PFSK-1 (cell line): ENCODE results near the gene FAF1.

Experiments used
- FOXP2 ChIP-seq: optimal IDR thresholded peaks from 2 replicates; pipeline ENCODE3; 2011; ENCODE audit warnings: borderline replicate concordance, control low read depth, inconsistent platforms; ENCODE audit not compliant: insufficient read depth; ENCODE audit errors: extremely low read length, extremely low read depth
- POLR2AphosphoS5 ChIP-seq: IDR thresholded peaks from 2 replicates; pipeline ENCODE4 v1.6.1; 2012; ENCODE audit warnings: low read depth, mild to moderate bottlenecking, control low read depth, low read length, moderate library complexity
- SIN3A ChIP-seq: IDR thresholded peaks from 2 replicates; pipeline ENCODE4 v1.6.1; 2012; ENCODE audit warnings: mild to moderate bottlenecking, low read length, moderate library complexity, borderline replicate concordance; ENCODE audit not compliant: insufficient read depth
- TAF1 ChIP-seq: IDR thresholded peaks from 2 replicates; pipeline ENCODE4 v1.6.1; 2012; ENCODE audit warnings: low read length, control low read depth, borderline replicate concordance; ENCODE audit not compliant: insufficient read depth
- TF ChIP-seq, protein P1 (sequence below), 2 experiments: IDR thresholded peaks; 2 replicates each; pipeline versions ENCODE4 v1.6.1 to v1.8.0; 2011 to 2012; ENCODE audit warnings: low read depth in 2 of 2, low read length in 2 of 2, control low read depth in 1 of 2, inconsistent platforms in 1 of 2, mild to moderate bottlenecking in 1 of 2, moderate library complexity in 1 of 2; ENCODE audit not compliant: insufficient read depth in 1 of 2

Gene FAF1

DNA sequence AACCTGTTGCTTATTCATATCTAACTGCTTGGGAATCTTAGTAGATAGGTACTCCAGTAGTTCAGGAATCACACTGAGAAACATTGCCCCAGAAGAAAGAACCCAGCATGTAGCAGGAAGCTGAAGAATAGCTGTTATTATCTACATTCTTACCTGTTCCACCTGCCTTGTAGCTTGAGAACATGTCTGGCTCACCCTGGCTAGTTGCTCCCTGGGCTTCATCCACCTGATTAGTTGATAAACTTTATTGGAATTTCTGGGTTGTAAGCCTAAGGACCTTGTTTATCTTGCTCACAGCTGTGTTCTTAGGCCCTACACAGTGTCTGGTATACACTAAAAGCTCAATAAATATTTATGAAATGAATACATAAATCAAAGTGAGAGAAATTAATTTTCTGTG lies 430.6 kb downstream of the FAF1 start:
- TF ChIP-seq FOXP2 (no peak), POLR2AphosphoS5 (no peak), TAF1 (no peak), SIN3A (no peak)
- TF ChIP-seq, protein P1, sequence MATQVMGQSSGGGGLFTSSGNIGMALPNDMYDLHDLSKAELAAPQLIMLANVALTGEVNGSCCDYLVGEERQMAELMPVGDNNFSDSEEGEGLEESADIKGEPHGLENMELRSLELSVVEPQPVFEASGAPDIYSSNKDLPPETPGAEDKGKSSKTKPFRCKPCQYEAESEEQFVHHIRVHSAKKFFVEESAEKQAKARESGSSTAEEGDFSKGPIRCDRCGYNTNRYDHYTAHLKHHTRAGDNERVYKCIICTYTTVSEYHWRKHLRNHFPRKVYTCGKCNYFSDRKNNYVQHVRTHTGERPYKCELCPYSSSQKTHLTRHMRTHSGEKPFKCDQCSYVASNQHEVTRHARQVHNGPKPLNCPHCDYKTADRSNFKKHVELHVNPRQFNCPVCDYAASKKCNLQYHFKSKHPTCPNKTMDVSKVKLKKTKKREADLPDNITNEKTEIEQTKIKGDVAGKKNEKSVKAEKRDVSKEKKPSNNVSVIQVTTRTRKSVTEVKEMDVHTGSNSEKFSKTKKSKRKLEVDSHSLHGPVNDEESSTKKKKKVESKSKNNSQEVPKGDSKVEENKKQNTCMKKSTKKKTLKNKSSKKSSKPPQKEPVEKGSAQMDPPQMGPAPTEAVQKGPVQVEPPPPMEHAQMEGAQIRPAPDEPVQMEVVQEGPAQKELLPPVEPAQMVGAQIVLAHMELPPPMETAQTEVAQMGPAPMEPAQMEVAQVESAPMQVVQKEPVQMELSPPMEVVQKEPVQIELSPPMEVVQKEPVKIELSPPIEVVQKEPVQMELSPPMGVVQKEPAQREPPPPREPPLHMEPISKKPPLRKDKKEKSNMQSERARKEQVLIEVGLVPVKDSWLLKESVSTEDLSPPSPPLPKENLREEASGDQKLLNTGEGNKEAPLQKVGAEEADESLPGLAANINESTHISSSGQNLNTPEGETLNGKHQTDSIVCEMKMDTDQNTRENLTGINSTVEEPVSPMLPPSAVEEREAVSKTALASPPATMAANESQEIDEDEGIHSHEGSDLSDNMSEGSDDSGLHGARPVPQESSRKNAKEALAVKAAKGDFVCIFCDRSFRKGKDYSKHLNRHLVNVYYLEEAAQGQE (IDR thresholded peaks at IDR 0.05; ENCODE audit: insufficient read depth in 1 of 2, low read depth in 2 of 2, low read length in 2 of 2): no peak

GRCh38 chr1:50527249-50527986 lies 432.6 kb downstream of the FAF1 start:
- TF ChIP-seq, protein P1 (IDR thresholded peaks at IDR 0.05; ENCODE audit: insufficient read depth in 1 of 2, low read depth in 2 of 2, low read length in 2 of 2): no peak
- TF ChIP-seq POLR2AphosphoS5: no peak

- no peak for TF ChIP-seq SIN3A
- no peak for TF ChIP-seq FOXP2
- no peak for TF ChIP-seq POLR2AphosphoS5
- TF ChIP-seq TAF1: no peak
- TF ChIP-seq, protein P1 (IDR thresholded peaks at IDR 0.05; ENCODE audit: insufficient read depth in 1 of 2, low read depth in 2 of 2, low read length in 2 of 2): no peak
Measured at GRCh38 chr1:50526431-50526830, 433.6 kb downstream of the FAF1 start.

DNA sequence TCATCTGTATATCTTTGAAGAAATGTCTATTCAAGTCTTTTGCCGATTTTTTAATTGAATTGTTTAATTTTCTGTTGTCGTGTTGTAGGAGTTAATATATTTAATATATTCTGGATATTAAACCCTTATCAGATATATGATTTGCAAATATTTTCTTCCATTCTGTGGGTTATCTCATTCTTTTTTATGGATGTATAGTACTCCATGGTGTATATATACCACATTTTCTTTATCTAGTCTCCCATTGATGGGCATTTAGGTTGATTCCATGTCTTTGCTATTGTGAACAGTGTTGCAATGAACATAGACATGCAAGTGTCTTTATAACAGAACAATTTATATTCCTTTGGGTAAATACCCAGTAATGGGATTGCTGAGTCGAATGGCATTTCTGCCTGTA lies 436.5 kb downstream of the FAF1 start:
- TF ChIP-seq, protein P1 (IDR thresholded peaks at IDR 0.05; ENCODE audit: insufficient read depth in 1 of 2, low read depth in 2 of 2, low read length in 2 of 2): no peak
- TF ChIP-seq TAF1 (no peak), POLR2AphosphoS5 (no peak), FOXP2 (no peak), SIN3A (no peak)
